B cell (primary cell): ENCODE measurements around the gene CSNK1G1. TPM values are rescaled to one million over a fixed set of nuclear protein-coding genes. Genes with fewer than 3 reads are reported as not detected.
A peak's percentile ranks its signal among the peaks of the same experiment; 100 is the strongest.

Source experiments
- ATAC-seq: fragments of 200-7000 bp; cut with Tn5 transposase; one replicate; pipeline ENCODE4 v1.10.0; 2021; ENCODE audit warnings: low read depth, mild to moderate bottlenecking, moderate number of reproducible peaks, moderate library complexity
- CTCF ChIA-PET: fragments of 350-600 bp; sonication (Branson Sonifier 250); formaldehyde crosslinking; loops from one replicate; lab custom pipeline; 2021; ENCODE audit warnings: antibody characterized with exemption, inconsistent platforms; lab: Charles Lee
- POLR2A ChIA-PET: fragments of 350-600 bp; sonication (Branson Sonifier 250); formaldehyde crosslinking; loops from one replicate; lab custom pipeline; 2021; ENCODE audit warnings: antibody characterized with exemption; lab: Charles Lee
- DNase-seq: peaks from one replicate; pipeline ENCODE4 v3.0.0; 2013
- H2AFZ ChIP-seq: 2 replicates; pipeline ENCODE4 v1.6.1; 2012; ENCODE audit warnings: mild to moderate bottlenecking, low read depth, low read length; ENCODE audit not compliant: insufficient read depth, poor library complexity, severe bottlenecking
- H3K27ac ChIP-seq, 2 donors: 1 replicate in 1 of 2; 2 replicates in 1 of 2; pipeline ENCODE4 v1.5.1; 2012 to 2013; ENCODE audit warnings: low read length in 2 of 2, mild to moderate bottlenecking in 2 of 2, moderate library complexity in 1 of 2
- H3K27me3 ChIP-seq, 4 experiments: fragments of 200-600 bp in 1 of 4; sonication (generic) in 1 of 4; replicated peaks in 1 of 4; 1 replicate in 2 of 4; 2 replicates in 2 of 4; pipeline versions ENCODE4 v1.6.1 to v1.7.0; 2013 to 2016; ENCODE audit warnings: low read length in 3 of 4, mild to moderate bottlenecking in 2 of 4, mixed read lengths in 1 of 4, moderate library complexity in 1 of 4; ENCODE audit not compliant: insufficient read depth in 4 of 4, control insufficient read depth in 3 of 4; ENCODE audit errors: control extremely low read depth in 1 of 4
- H3K36me3 ChIP-seq, 2 experiments: replicated peaks in 1 of 2; 1 replicate in 1 of 2; 2 replicates in 1 of 2; pipeline versions ENCODE4 v1.6.1 to v1.7.1; 2013; ENCODE audit warnings: low read length in 1 of 2; ENCODE audit not compliant: insufficient read depth in 2 of 2, control insufficient read depth in 1 of 2; ENCODE audit errors: control extremely low read depth in 1 of 2, extremely low read depth in 1 of 2
- H3K4me1 ChIP-seq, 2 donors: fragments of 200-600 bp in 1 of 2; sonication (generic) in 1 of 2; 1 replicate in 1 of 2; 2 replicates in 1 of 2; pipeline versions ENCODE4 v1.5.1 to v1.6.1; 2013 to 2017; ENCODE audit warnings: low read length in 2 of 2; ENCODE audit not compliant: control insufficient read depth in 2 of 2, insufficient read depth in 2 of 2
- H3K4me2 ChIP-seq: replicated peaks from 2 replicates; pipeline ENCODE3; 2012; ENCODE audit warnings: mild to moderate bottlenecking, low read depth, low read length; ENCODE audit not compliant: poor library complexity, severe bottlenecking
- H3K4me3 ChIP-seq, 5 experiments: fragments of 200-600 bp in 1 of 5; sonication (generic) in 1 of 5; 1 replicate in 3 of 5; 2 replicates in 2 of 5; pipeline versions ENCODE4 v1.5.1 to v1.7.0; 2011 to 2016; ENCODE audit warnings: low read length in 4 of 5, mild to moderate bottlenecking in 4 of 5, low read depth in 2 of 5, control low read depth in 1 of 5, moderate library complexity in 1 of 5; ENCODE audit not compliant: insufficient read depth in 1 of 5; ENCODE audit errors: control extremely low read depth in 1 of 5, extremely low read depth in 1 of 5
- H3K79me2 ChIP-seq: fragments of 200-600 bp; sonication (generic); one replicate; pipeline ENCODE4 v1.6.0; 2016; ENCODE audit warnings: low read length; ENCODE audit not compliant: control insufficient read depth, insufficient read depth
- H3K9ac ChIP-seq: fragments of 200-600 bp; sonication (generic); 2 replicates; pipeline ENCODE4 v1.6.1; 2017; ENCODE audit warnings: mild to moderate bottlenecking, low read length, moderate library complexity
- H3K9me3 ChIP-seq, 3 donors: one replicate each; pipeline versions ENCODE4 v1.6.1 to v1.7.1; 2013; ENCODE audit warnings: low read length in 2 of 3; ENCODE audit not compliant: control insufficient read depth in 2 of 3, insufficient read depth in 1 of 3; ENCODE audit errors: control extremely low read depth in 1 of 3
- H4K20me1 ChIP-seq: 2 replicates; pipeline ENCODE4 v1.6.0; 2012; ENCODE audit warnings: mild to moderate bottlenecking, low read length; ENCODE audit not compliant: insufficient read depth, control insufficient read depth, poor library complexity, severe bottlenecking
- H3K27ac Mint-ChIP-seq: one replicate; pipeline ENCODE4 v1.8.0; 2021; ENCODE audit warnings: mixed read lengths
- H3K27me3 Mint-ChIP-seq: one replicate; pipeline ENCODE4 v1.8.0; 2021; ENCODE audit warnings: mixed read lengths
- H3K4me1 Mint-ChIP-seq: one replicate; pipeline ENCODE4 v1.8.0; 2021; ENCODE audit warnings: mixed read lengths
- H3K4me3 Mint-ChIP-seq: one replicate; pipeline ENCODE4 v1.8.0; 2021; ENCODE audit warnings: mixed read lengths
- H3K9me3 Mint-ChIP-seq: one replicate; pipeline ENCODE4 v1.8.0; 2022; ENCODE audit warnings: mixed read lengths; ENCODE audit not compliant: insufficient read depth
- CTCF ChIP-seq: fragments of 200-600 bp; IDR thresholded peaks from one replicate; pipeline ENCODE4 v1.8.0; 2022; ENCODE audit warnings: antibody characterized with exemption, mild to moderate bottlenecking
- EZH2 ChIP-seq: IDR thresholded peaks from 2 replicates; pipeline ENCODE4 v1.6.1; 2012; ENCODE audit warnings: borderline replicate concordance, low read depth, mild to moderate bottlenecking, moderate library complexity, low read length; ENCODE audit not compliant: insufficient read depth, poor library complexity, severe bottlenecking
- WGBS: methylation state at CpG from one replicate; pipeline ENCODE4 v1.1.5; 2013; ENCODE audit warnings: missing lambda C conversion rate; ENCODE audit not compliant: insufficient coverage; 5-methylcytosine and 5-hydroxymethylcytosine counted together
- intact Hi-C: fragments of 100-400 bp; cut with micrococcal nuclease; formaldehyde crosslinking; loops from one replicate; pipeline ENCODE4 v1.10.0; 2022
- polyA plus RNA-seq: library from polyadenylated mRNA; depleted of rRNA; stranded (reverse); fragments of >200 nt; gene quantifications from 2 replicates; pipeline ENCODE4 v1.2.3, GENCODE V29; 2012
- total RNA-seq, 2 donors: library from RNA; stranded (reverse); fragments of 120-200 nt in 1 of 2; gene quantifications; 1 replicate in 1 of 2; 2 replicates in 1 of 2; pipeline versions ENCODE4 v1.2.3 to v1.2.4, GENCODE V29; 2013 to 2022

The CSNK1G1 gene
- total and polyA plus RNA-seq, 2 donors (not counting 1 experiment from before 2014, with no cell fraction given), result 5.2 to 40.3 TPM

DNA sequence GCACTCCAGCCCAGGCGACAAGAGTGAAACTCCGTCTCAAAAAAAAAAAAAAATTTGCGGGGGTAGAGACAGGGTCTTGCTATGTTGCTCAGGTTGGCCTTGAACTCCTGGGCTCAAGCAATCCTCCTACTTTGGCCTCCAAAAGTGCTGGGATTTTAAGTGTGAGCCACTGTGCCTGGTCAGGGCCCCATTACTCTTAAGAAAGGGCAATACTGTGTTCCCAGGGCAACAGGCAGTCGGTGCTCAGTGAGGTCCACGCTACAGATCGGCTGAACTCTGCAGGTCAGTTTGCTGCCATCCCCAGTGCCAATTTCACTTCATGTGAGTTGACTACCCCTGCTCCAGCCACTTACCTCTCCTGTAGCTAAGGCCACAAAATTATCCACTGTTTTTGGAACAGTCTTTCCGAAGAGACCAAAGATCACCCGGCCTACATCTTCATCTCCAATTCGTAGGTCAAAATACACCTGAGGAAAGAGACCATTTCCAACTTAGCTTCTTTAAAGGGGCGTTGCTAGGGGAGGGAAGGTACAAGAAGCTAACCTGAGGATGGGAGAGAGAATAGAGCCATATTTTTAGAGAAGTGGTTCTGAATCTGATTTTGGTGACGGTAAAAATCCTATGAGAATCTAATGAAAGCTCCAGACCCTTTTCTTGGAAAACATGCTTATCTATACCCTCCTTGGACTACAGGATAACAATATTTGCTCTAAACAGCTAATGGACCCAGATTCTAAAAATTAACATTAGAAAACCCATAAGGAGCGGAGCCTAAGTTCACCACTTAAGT, 194.1 kb downstream of the CSNK1G1 start:
- CTCF ChIA-PET, result interaction anchor here (4.7 kb wide), 1 partner anchor 9 kb away, joined by 45 read pairs; no protein-coding TSS in a partner anchor
- Histone ChIP-seq H3K4me1 (peaks cover 42 to 63% of the 10 kb centered on the region in 2 donors), H4K20me1 (peaks cover 47% of the 10 kb centered on the region), H3K36me3 (peaks cover 3 to 50% of the 10 kb centered on the region in 2 experiments), H2AFZ (no peak overlapping the region), H3K9ac (peak overlapping the region; percentile 92), H3K27ac (peak overlapping the region; percentile 53 to 87), H3K79me2 (peaks cover 49% of the 10 kb centered on the region), H3K9me3 (no peaks in the 10 kb centered on the region), H3K27me3 (no peaks in the 10 kb centered on the region), H3K4me2 (peak overlapping the region; percentile 88), H3K4me3 (peak overlapping the region; percentile 64 to 86 (median 83))
- ATAC-seq (no peak), DNase-seq (no peak)
- Mint-ChIP-seq H3K27ac (peak overlapping the region; percentile 89), H3K27me3 (no peaks in the 10 kb centered on the region), H3K4me3 (peak overlapping the region; percentile 92), H3K4me1 (peaks cover 63% of the 10 kb centered on the region), H3K9me3 (no peaks in the 10 kb centered on the region)
- intact Hi-C loops, result loop anchor here (2.0 to 5.0 kb wide), 2 partner anchors 299 to 1125 kb away; partner anchors contain the start of genes PARP16 and ZNF609
- TF ChIP-seq CTCF, result no peak
- no peak for TF ChIP-seq EZH2
- POLR2A ChIA-PET, result interaction anchor here (1.2 to 4.5 kb wide), 4 partner anchors 10 to 70 kb away, joined by 5 to 55 read pairs (median 10); partner anchors contain the start of genes SNX1 and SNX22
- 80% methylated on average over 7 of the region's 12 CpGs for WGBS
